GM12892 (cell line): ENCODE results near the gene CRACR2A.

Experiments used
- DNase-seq: peaks from one replicate; pipeline ENCODE4 v3.0.0; 2011; ENCODE audit not compliant: insufficient read length
- FAIRE-seq: peaks from 2 replicates; lab custom pipeline; 2011; peaks lifted over from hg19 to GRCh38; lab: Jason Lieb, UNC
- POLR2A ChIP-seq: IDR thresholded peaks from 2 replicates; pipeline ENCODE4 v1.6.1; 2011; ENCODE audit warnings: low read depth, low read length, control low read depth
- POLR2AphosphoS5 ChIP-seq: IDR thresholded peaks from 2 replicates; pipeline ENCODE4 v1.6.1; 2011; ENCODE audit warnings: low read depth, low read length, control low read depth
- TAF1 ChIP-seq: IDR thresholded peaks from 2 replicates; pipeline ENCODE4 v1.6.1; 2011; ENCODE audit warnings: low read depth, mild to moderate bottlenecking, control low read depth, low read length, borderline replicate concordance

CRACR2A gene

GRCh38 chr12:3772380-3772779 is 19.5 kb upstream of the CRACR2A start:
- no peak for TF ChIP-seq POLR2A
- no peak for TF ChIP-seq TAF1
- TF ChIP-seq POLR2AphosphoS5, result no peak
- no peak for DNase-seq
- no peak for FAIRE-seq

DNA sequence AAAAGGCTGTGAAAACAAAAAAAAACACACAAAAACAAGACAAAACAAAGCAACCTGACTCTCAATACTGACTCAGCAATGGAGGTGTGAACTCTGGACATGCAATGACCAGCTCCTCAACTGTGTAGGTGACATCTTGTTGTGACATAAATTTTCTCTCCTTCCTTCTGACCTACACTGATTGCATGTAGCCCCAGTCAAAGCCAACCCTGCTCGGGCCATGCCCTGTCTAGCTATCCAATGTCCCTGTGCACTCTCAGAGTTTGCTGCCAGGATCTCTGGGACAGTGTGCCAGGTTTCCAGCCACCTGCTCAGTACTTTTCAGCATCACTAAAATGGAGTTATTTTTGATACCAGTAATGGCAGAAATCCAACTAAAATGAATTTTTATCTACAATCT is 18.9 kb upstream of the CRACR2A start:
- TF ChIP-seq POLR2A (no peak), TAF1 (no peak), POLR2AphosphoS5 (no peak)
- FAIRE-seq (no peak), DNase-seq (no peak)

DNA sequence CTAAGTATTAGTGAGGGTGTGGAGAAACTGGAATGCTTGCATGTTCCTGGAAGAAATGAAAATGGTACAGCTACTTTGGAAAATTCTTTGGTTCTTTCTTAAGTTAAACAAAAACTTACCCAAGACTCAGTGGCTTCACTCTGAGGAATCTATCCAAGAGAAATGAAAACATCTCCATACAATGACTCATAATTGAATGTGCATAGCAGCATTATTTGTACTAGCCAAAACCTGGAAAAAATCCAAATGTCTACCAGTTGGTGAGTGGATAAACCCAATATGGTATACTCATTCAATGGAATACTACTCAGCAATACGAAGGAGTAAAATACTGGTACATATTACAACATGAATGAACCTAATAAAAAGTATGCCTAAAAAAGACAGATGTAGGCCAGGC is 18.0 kb upstream of the CRACR2A start:
- no peak for FAIRE-seq
- DNase-seq, result no peak

DNA sequence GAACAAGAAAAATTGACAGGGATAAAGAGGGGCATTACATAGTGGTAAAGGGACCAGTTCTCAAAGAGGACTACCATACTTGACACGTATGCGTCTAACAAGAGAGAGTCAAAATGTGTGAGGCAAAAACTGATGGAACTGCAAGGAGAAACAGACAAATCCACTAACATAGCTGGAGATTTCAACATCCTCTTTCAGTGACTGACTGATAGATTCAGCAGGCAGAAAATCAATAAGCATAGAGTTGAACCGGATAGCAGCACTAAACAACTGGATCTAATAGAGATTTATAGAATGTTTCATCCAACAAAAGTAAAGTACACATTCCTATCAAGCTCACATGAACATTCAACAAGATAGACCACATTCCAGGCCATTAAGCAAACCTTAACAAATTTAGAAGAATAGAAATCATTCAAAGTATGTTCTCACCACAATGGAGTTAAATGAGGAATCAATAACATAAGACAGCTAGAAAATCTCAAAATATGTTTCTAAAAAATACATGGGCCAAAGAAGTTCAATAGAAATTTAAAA is 16.1 kb upstream of the CRACR2A start:
- no peak for DNase-seq
- FAIRE-seq, result no peak
- TF ChIP-seq TAF1 (no peak), POLR2A (no peak), POLR2AphosphoS5 (no peak)

More for the DNA sequence above, 18.0 kb upstream of the CRACR2A start:
- TF ChIP-seq POLR2A (no peak), TAF1 (no peak), POLR2AphosphoS5 (no peak)

GRCh38 chr12:3761116-3761735 is 8.3 kb upstream of the CRACR2A start:
- FAIRE-seq, result no peak
- DNase-seq, result no peak
- TF ChIP-seq POLR2AphosphoS5 (no peak), POLR2A (no peak), TAF1 (no peak)

- DNase-seq (no peak), FAIRE-seq (no peak)
- TF ChIP-seq TAF1 (no peak), POLR2AphosphoS5 (no peak)
Observed at GRCh38 chr12:3759878-3760277, 7.0 kb upstream of the CRACR2A start.

GRCh38 chr12:3757261-3757660 is 4.4 kb upstream of the CRACR2A start:
- TF ChIP-seq POLR2A (no peak), TAF1 (no peak), POLR2AphosphoS5 (no peak)
- FAIRE-seq (no peak), DNase-seq (no peak)

DNA sequence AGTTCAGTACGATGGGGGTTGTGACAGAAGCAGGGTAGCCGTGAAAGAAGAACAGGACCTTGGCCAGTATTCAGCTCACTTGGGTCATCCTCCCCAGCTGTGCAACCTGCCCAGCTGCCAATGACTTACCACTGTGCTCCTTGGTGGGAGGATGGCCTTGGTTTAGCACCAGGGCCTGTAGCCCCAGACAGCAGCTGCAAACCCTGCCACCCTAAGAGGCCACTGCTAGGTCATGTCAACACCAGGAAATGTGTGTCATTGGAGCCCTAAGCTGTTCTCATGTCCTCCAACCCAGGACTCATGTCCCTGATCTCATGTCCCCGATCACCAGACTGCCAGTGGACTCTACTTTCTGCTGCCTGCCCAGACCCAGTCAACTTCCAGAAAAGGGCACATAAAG is 3.0 kb upstream of the CRACR2A start:
- no peak for FAIRE-seq
- DNase-seq, result no peak

DNA sequence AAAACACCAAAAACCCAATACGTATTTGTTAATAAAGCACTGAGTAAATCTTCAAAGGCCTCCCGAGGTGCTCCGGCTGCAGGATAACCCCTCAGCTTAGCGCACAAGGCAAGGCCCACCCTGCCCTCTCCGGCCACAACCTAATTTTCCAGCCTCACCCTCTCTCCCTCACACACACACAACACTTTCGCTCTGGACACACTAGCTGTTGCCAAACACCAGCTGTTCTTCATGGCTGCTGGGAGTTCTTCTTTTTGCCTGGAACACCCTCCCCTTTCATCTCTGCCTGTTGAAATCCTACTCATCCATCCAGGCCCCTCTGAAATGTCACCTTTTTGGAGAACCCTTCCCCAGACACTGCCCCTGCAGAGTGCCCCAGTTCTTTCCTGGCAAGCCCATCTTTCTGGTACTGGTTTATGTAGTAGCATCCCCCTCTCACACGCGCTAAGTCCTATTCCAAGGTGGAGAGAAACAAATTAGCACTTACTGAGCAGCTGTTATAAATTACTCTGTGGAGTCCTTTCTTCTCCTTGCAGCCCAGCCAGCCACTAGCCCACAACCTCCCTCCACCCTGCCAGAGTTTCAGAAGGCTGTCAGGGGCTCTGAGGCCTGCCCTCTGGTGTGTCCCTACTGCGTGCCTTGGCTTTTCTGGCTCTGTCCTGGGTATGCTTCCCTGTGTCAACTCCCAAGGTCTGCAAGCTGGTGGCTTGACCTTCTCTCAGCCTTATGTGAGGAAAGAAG is 805 bp upstream of the CRACR2A start:
- FAIRE-seq, result peak; percentile 85
- no peak for TF ChIP-seq TAF1
- no peak for DNase-seq

More for the DNA sequence above, 3.0 kb upstream of the CRACR2A start:
- TF ChIP-seq POLR2A (no peak), POLR2AphosphoS5 (no peak), TAF1 (no peak)

DNA sequence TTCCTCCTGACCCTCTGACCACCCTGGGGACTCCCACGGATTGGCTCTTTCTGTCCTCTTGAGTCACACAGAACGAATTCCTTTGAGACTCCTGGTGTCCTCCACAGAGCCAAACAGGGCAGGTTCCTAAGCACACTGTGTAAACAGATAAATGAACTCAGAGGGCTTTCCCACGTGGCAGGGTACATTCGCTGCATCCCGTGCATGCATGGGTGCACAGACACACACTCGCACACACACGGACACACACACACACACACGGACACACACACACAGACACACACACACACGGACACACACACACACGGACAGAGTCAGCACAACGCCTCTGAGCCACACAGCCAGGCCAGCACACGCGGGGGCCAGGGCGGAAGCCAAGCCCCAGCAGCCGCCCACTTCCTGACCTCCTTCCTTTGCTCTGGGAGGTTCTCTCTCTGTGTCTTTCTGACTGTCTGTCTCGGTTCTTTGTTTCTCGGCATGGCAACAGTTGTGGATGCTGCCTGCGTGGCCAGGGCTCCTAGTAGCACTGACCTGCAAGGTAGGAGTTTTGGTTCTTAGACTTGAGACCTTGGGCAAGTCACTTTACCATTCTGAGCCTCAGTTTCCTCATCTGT is 706 bp downstream of the CRACR2A start:
- TF ChIP-seq POLR2A, result peak; percentile 82
- peak; percentile 63 for TF ChIP-seq TAF1
- TF ChIP-seq POLR2AphosphoS5, result peak; percentile 93
- FAIRE-seq, result peak; percentile 98
- DNase-seq, result peak; percentile 71

GRCh38 chr12:3751151-3752095 is 1.5 kb downstream of the CRACR2A start:
- FAIRE-seq (no peak), DNase-seq (no peak)
- TF ChIP-seq POLR2AphosphoS5, result no peak
- no peak for TF ChIP-seq POLR2A

DNA sequence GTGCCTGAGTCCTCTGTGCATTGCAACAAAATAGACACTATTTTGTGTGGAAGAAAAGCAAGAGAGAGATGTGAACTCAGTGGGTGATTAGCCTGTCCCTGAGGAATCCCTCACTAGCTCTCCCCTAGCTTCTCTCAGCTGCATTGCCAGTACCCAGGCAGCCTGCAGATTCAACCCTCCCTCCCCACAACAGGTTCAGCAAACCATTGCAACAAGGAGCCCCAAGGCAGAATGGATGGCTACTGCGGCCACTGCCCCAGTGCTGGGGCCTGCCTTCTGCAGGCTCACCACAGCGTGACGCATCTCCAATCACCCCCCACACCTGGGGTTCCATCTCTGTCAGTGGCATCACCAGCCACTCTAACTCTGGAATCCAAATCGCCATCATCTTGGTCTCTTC is 2.3 kb downstream of the CRACR2A start:
- no peak for TF ChIP-seq TAF1
- no peak for TF ChIP-seq POLR2A
- TF ChIP-seq POLR2AphosphoS5, result no peak
- no peak for FAIRE-seq
- DNase-seq, result no peak
